Measurements from ENCODE around the gene TAF10. TPM values are rescaled to one million over a fixed set of nuclear protein-coding genes. Genes with fewer than 3 reads are reported as not detected.

Gene TAF10
- total RNA-seq, 1 experiment from 2014 or later, result 99.9 TPM

DNA sequence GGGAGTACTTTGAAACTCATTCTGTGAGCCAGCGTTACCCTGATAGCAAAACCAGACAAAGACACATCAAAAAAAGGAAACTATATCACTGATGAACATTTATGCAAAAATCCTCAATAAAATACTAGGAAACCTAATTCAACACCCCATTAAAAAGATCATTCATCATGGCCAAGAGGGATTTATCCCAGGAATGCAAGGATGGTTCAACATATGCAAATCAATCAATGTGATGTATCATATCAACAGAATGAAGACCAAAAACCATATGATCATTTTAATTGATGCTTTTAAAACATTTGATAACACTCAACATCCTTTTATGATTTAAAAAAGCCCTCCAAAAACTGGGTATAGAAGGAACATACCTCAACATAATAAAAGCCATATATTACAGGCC lies 28.4 kb downstream of the TAF10 start:
- no peak for DNase-seq (ENCODE audit: low read depth)

DNA sequence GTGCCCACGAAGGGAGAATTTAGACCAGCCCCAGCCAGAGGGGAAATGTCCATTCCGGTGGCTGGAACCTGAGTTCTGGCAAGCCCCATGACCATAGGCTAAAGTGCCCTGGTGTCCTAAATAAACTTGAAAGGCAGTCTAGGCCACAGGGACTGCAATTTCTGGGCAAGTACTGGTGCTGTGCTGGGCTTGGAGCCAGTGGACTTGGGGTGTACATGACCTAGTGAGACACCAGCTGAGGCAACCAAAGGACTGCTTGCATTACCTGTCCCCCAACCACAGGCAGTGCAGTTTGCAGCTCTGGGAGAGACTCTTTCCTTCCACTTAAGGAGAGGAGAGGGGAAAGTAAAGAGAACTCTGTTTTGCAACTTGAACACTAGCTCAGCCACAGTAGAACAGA lies 32.3 kb downstream of the TAF10 start:
- DNase-seq (ENCODE audit: low read depth), result no peak

DNA sequence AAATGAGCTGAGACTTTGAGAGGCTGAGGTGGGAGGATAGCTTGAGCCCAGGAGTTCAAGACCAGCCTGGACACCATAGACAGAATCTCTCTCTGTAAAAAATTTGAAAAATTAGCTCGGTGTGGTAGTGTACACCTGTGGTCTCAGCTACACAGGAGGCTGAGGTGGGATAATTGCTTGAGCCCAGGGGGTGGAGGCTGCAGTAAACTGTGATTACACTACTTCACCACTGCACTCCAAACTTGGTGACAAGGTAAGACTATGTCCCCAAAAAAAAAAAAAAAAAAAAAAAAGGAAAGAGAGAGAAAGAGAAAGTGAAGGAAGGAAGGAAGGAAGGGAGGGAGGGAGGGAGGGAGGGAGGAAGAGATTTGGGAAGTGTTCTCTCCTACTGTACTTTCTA lies 33.9 kb downstream of the TAF10 start:
- no peak for DNase-seq (ENCODE audit: low read depth)

DNA sequence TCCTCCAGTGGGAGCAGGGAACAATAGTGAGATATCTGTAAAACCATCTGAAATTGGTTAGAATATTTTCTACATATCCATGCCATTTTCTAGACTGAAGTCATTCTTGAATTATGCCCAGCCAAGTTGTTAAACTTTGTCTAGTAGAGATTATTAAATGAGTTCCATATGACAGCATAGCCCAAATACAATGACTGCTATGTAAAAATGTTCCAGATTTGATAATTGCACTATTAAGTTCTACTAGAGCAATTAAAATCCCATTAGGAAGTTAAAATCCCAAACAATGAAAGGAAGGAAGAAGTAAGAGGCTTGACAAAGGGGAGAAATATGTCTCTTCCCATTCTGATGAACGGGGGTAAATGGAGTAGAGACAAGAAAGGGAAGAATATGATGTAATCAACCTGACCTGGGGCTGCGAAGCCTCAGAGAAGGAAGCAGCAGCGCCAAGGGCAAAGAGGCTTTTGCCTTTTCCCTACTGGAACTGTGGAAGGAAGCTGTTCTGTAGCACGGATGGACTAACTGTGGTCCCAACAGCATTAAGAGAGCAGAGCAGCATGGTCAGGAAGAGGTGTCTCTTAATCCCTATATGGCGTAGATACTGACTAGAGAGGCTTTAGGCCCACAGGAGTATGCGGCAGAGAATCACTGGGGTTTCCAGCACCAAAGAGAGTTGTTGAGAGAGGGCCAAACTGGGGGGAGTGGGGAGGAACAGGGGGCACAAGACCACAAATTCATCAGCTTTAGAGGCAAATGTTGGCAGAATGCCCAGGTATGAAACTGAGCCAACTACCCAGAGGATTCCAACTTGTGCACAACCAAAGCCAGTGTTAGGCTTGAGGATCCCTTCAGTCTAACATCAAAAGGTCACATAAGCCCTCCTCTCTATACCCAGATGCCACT lies 35.3 kb downstream of the TAF10 start:
- DNase-seq (ENCODE audit: low read depth), result peak; percentile 28

DNA sequence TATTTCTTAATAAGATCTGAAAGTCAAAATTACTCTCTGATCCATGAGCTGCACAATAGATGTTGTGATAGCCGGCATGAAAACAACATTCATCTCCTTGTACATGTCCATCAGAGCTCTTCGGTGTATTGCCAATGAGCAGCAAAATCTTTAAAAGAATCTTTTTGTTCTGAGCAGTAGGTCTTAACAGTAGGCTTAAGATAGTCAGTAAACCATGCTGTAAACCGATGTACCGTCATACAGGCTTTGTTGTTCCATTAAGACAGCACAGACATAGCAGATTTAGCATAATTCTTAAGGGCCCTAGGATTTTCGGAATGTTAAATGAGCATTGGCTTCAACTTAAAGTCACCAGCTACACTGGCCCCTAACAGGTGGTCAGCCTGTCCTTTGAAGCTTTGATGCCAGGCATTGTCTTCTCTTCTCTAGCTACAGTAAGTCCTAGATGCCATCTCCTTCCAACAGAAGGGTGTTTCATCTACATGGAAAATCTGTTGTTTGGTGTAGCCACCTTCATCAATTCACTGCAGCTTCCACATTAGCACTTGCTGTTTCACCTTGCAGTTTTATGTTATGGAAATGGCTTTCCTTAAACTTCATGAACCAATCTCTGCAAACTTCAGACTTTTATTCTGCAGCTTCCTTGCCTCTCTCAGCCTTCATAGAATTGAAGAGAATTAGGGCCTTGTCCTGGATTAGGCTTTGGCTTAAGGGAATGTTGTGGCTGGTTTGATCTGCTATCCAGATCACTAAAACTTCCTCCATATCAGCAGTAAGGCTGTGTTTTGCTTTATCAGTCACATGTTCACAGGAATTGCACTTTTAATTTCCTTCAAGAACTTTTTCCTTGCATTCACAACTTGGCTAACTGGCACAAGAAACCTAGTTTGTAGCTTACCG lies 37.0 kb downstream of the TAF10 start:
- DNase-seq (ENCODE audit: low read depth), result no peak

DNA sequence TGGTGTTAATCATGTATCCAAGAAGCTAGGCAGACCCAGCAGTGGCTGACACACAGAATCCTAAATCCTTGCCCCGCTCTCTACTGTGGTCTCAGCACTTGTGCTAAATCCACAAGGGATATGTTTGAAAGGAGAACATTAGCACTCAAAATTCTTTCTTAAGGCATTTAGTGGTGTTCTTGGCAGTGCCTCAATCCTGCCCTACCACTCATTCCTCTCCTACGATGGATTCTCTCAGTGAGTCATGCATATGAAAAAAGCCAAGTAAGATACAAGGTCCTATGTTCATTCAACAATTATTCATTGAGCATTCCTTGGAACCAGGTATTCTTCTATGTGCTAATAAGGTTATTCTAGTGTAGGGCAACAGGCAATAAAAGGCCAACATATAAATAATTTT lies 39.8 kb downstream of the TAF10 start:
- DNase-seq (ENCODE audit: low read depth), result peak; percentile 75

DNA sequence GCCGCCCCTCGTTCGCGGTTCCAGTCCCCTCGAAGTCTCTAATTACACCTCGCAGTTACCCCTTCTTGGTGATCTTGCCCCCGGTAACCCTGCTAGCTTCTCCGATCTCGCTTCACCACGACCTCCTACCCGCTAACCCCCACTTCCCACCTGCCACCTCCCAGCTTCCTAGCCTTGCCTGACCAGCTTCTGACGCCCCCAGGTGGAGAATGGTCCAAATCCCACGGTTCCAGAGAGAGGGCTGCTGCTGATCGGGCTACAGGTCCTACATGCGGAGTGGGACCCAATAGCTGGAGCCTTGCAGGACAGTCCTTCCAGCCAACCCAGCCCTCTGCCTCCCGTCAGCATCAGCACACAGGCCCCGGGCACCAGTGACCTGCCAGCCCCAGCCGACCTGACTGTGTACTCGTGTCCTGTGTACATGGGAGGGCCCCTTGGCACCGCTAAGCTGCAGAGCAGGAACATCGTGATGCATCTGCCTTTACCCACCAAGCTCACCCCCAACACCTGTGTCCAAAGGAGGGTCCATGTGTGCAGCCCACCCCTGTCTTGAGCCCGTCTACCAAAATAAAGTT lies 40.5 kb downstream of the TAF10 start:
- DNase-seq (ENCODE audit: low read depth), result no peak

DNA sequence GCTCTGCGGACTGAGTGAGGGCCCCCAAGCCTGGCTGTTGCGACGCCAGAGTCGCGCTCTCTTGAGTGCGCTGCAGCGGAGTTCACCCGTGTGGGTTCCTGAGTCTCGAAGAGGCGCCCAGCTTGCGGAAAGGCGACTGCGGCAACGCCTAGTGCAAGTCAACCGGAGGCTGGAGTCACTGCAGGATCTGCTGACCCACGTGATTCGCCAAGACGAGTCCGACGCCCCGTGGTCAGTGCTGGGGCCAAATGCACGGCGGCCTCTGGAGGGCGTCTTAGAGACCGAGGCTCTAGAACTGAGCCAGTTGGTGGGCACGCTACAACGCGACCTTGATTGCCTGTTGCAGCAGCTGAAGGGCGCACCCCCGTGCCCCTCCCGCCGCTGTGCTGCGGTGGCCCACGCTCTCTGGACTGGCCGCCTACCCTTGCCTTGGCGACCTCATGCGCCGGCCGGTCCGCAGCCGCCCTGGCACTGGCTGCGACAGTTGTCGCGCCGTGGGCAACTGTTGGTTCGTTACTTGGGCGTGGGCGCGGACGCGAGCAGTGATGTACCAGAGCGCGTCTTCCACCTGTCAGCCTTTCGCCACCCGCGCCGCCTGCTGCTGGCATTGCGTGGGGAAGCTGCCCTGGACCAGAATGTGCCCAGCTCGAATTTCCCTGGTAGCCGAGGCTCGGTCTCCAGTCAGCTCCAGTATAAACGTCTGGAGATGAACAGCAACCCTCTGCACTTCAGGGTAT lies 41.2 kb downstream of the TAF10 start:
- DNase-seq (ENCODE audit: low read depth), result no peak

DNA sequence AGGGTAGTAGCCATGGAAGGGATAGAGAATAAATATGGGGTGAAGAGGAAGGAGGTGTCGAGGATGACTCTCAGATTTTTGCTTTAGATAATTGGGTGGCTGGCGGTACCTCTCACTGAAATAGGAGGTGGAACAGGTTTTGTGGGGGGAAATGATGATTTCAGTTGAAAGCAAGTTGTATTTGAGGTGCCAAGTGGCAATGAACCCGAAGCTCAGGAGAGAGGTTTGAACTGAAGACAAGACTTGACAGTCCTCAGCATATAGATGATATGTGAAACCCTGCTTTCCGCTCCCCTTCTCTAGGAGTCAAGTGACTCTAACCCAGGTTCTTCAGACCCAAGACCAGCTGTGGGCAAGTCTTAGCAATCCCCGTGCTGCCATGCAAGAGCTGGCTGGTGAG lies 42.3 kb downstream of the TAF10 start:
- DNase-seq (ENCODE audit: low read depth), result no peak

DNA sequence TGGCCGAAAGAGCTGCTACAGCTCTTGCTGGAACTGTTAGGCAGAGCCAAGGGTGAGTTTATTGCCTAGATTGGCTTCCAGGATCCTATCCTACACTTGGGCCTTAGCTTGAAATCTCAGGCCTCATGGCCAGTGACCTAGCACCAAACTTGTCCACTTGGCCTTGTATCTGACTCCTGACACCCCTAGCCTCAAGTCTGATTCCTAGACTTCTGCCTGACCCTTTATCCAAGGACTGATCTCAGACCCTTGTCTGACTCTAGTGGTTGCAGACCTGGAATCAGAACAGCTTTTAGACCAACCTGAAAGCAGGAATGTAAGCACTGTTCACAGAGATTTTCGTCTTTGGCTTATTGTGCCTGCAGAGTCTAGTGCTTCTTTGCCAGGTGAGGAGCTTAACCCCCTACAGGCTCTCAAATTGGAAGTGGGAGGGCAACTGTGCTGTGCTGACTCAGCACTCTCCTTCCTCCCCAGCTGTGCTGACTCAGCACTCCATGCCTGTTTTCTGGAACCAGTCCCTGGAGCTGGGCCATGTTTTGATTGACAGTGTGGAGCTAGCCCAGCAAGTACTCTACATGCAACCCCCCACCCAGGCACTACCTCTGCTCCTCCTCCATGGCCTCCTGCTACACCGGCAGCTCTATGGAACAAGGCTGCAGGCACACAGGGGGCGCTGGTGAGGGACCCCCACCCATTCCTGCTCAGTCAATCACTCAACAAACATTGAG lies 43.7 kb downstream of the TAF10 start:
- DNase-seq (ENCODE audit: low read depth), result peak; percentile 66

DNA sequence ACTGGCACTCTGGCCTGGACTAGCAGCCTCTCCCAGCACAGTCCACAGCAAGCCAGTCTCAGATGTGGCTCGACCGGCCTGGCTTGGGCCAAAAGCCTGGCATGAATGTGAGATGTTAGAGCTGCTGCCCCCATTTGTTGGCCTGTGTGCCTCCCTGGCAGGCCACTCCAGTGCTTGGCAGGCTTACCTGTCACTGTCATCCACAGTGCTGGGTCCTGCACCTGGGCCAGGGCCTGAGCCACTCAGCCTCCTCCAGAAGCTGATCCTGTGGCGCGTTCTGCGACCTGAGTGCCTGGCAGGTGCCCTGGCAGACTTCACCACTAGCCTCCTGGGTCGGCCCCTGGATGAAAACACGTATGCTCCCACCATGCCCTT lies 44.7 kb downstream of the TAF10 start:
- DNase-seq (ENCODE audit: low read depth), result no peak

DNA sequence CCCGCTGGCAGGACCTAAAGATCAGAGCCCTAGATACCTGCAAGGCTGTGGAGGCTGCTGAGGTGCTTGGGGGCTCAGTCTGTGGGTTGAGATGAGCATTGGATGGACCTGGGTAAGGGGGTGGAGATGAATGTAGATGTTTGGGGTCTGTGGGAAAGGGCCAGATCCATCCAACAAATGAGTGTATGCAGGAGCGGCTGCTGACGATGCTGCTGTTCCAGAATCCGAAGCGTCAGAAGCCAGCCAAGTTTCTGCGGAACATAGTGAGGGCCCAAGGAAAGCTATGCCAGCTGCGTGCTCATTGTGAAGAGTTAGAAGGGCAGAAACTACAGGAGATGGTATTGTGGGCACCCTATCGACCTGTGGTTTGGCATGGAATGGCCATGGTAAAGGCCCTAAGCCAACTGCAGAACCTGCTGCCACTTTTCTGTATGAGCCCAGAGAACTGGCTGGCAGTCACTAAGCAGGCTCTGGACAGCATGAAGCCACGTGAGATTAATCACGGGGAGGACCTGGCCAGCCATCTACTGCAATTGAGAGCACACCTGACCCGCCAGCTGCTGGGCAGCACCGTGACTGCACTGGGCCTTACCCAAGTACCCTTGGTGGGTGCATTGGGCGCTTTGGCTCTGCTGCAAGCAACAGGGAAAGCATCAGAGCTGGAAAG lies 45.2 kb downstream of the TAF10 start:
- no peak for DNase-seq (ENCODE audit: low read depth)

DNA sequence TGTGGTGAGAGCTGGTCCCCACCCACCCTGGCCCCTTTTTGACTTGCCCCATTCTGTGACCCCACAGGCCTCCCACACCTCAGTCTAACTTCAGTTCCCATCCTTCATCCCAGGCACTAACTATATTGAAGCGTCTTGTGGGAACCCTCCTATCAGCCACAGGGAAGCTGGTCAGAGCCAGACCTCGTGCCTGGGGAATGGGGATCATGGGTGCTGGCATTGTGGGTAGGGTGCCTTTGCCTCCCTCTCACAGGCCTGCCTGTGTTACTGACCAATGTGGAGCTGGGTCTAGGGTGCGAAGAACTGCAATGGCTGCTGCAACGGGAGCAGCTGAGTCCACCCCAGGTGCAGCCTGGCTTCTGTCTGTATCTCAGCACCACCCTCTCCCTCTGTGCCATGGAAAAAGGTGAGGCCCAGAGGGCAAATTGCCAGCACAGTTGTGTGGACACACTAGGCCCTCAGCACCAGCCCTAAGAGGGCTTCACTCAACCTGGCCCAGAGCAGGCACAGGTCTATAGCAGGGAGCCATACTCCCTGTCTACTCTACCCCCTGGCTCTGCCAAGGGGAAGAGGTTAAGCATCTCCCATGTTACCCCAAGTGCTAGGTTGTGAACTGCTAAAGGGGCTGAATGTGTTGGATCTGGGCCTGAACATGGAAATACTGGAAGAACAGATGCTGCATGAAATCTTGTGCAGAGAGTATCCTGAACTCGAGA lies 45.9 kb downstream of the TAF10 start:
- no peak for DNase-seq (ENCODE audit: low read depth)

DNA sequence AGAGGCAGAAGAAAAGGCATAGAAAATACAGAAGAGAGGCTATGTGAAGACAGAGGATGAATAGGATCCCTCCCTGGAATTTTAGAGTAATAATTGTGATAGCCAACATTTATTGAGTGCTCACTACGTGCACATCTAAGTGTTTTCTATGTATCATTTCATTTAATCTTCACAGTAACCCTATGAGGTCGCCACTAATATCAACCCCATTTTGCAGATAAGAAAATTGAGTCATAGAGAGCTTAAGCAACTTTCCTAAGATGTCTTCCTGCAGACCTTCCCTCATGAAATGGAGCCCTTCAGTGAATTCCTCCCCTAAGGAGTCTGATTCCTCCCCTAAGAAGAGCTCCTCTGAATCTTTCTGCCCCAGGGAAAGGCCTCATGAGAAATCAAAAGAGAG lies 46.7 kb downstream of the TAF10 start:
- DNase-seq (ENCODE audit: low read depth), result no peak

DNA sequence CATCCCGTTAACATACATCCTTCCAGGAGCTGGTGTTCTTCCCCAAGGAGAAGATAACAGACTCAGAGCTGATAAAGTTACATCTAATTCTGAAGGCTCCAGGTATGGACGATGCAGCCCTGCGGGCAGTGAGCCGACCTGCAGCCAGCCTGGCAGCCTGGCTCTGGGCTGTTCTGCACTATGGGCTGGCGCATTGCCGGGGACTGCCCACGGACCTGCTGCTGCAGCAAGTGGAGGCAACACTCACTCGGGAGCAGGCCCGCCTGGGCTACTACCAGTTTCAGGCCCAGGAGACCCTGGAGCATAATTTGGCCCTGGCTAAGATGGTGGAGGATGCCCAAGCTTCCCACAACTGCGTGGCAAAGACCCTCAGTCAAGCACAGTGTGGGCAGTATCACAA lies 48.3 kb downstream of the TAF10 start:
- no peak for DNase-seq (ENCODE audit: low read depth)

DNA sequence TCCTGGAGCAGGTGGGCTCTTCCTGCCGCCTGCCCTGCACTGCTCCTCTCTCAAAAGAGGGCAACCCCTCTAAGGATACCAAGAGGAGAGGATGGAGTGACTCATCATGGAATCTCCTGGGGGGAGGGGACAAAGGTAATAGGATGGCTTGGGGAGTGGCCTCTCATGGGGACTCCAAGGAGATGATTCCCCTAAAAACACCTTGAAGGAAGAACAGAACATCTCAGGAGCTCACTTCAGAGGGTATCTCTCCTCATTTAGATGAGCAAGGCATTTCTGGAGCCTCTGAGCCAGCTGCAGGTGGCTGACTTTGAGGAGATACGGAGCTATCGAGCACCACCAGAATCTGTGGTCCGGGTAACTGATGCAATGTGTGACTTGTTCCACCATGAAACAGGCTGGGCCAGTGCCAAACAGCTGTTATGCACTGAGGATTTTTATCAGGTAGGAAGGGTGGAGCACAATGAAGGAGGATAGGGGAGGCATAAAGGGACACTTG lies 48.8 kb downstream of the TAF10 start:
- DNase-seq (ENCODE audit: low read depth), result no peak

DNA sequence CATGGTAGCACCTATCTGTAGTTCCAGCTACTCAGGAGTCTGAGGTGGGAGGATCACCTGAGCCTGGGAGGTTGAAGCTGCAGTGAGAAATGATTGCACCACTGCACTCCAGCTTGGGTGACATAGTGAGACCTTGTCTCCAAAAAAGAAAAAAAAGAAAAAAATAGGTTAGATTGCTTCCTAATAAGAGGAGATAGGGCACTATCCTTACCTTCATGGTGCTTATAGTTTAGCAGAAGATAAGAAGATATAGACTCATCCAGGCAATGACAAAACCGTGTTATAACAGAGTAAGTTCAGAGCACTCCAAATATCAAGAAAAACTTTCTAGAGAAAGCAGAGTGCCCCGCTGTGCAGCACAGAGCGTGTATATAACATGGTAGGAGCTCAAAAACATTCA lies 50.7 kb downstream of the TAF10 start:
- no peak for DNase-seq (ENCODE audit: low read depth)

All from LHCN-M2 (cell line).